AG04449 (cell line): ENCODE data around the gene KIF1B.
A peak's percentile ranks its signal among the peaks of the same experiment; 100 is the strongest.
"Not testable (repeated sequence)": the region's sequence is repeated elsewhere in the genome, so short reads cannot be mapped to it uniquely, and the experiment has no call there.

ENCODE experiments used
- CTCF ChIA-PET: fragments of 350-600 bp; formaldehyde crosslinking; extraction: SDS; loops from one replicate; lab custom pipeline; 2021; ENCODE audit warnings: antibody characterized with exemption; lab: Yijun Ruan, JAX
- POLR2A ChIA-PET: fragments of 400-600, 350-600 bp; formaldehyde crosslinking; extraction: SDS; loops from one replicate; lab custom pipeline; 2020; ENCODE audit warnings: antibody characterized with exemption, inconsistent platforms; lab: Yijun Ruan, JAX
- DNase-seq: peaks from one replicate; pipeline ENCODE4 v3.0.0-alpha.2; 2010; ENCODE audit warnings: low read depth, low spot score
- H3K4me3 ChIP-seq: 2 replicates; pipeline ENCODE4 v1.5.1; 2011; ENCODE audit warnings: low read depth, mild to moderate bottlenecking, control low read depth, low read length
- TF ChIP-seq, protein P1 (sequence below): IDR thresholded peaks from one replicate; pipeline ENCODE4 v1.5.1; 2011; ENCODE audit warnings: mild to moderate bottlenecking, moderate library complexity, low read length, control low read depth, inconsistent platforms; ENCODE audit not compliant: insufficient read depth; ENCODE audit errors: missing control alignments

KIF1B gene

DNA sequence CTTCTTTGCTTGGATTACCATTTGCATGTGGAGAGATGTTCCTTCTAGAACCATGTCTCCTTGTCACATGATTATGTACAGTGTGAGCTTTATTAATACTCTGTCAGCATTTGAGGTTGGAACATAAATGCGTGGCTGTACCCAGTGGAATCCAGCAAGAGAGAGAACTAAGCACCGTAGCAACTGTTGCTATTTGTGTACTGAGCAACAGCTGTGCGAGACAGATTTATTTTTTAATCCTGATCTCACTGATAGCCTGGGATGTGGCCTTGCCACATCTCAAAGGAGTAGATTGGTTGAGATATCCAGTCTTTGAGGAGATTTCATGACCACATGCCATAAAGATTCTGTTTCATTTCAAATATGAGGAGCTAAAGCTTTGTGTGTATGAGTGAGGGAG lies 43.4 kb downstream of the KIF1B start:
- DNase-seq: peak; percentile 81
- ChIA-PET CTCF (interaction anchor here (0.9 to 4.7 kb wide), 5 partner anchors 9 to 379 kb away, joined by 3 to 25 read pairs (median 3); partner anchors contain the start of gene KIF1B), POLR2A (interaction anchor here (1.1 to 2.0 kb wide), 3 partner anchors 33 to 44 kb away, joined by 3 to 7 read pairs (median 6); partner anchors contain the start of gene KIF1B)
- no peak overlapping the region for H3K4me3 ChIP-seq
- TF ChIP-seq, protein P1, sequence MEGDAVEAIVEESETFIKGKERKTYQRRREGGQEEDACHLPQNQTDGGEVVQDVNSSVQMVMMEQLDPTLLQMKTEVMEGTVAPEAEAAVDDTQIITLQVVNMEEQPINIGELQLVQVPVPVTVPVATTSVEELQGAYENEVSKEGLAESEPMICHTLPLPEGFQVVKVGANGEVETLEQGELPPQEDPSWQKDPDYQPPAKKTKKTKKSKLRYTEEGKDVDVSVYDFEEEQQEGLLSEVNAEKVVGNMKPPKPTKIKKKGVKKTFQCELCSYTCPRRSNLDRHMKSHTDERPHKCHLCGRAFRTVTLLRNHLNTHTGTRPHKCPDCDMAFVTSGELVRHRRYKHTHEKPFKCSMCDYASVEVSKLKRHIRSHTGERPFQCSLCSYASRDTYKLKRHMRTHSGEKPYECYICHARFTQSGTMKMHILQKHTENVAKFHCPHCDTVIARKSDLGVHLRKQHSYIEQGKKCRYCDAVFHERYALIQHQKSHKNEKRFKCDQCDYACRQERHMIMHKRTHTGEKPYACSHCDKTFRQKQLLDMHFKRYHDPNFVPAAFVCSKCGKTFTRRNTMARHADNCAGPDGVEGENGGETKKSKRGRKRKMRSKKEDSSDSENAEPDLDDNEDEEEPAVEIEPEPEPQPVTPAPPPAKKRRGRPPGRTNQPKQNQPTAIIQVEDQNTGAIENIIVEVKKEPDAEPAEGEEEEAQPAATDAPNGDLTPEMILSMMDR: no peak

DNA sequence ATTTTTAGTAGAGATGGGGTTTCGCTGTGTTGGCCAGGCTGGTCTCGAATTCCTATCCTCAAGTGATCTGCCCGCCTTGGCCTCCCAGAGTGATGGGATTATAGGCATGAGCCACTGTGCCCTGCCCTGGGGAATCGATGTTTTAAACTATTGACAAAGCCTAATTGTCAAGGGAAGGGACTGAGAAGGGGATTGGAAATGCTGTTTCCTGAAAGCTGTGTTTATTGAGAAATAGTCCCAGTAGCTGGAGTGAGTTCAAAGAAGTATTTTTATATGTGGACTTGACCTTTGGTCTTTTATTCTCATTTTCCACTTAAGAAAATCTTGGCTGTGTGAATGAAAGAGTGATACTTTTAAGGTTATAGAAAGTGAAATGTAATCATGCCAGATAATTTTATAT lies 47.5 kb downstream of the KIF1B start:
- no peak overlapping the region for H3K4me3 ChIP-seq
- DNase-seq: no peak
- TF ChIP-seq, protein P1: no peak
- POLR2A ChIA-PET: no interaction called here
- CTCF ChIA-PET: no interaction called here

DNA sequence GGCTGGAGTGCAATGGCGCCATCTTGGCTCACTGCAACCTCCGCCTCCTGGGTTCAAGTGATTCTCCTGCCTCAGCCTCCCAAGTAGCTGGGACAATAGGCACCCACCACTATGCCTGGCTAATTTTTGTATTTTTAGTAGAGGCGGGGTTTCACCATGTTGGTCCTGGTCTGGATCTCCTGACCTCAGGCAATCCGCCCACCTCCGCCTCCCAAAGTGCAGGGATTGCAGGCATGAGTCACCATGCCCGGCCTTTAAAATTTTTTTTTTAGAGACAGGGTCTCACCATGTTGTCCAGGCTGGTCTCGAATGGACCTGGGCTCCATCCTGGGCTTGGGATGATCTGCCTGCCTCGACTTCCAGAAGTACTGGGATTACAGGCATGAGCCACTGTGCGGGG lies 49.2 kb downstream of the KIF1B start:
- CTCF ChIA-PET: not testable (repeated sequence)

DNA sequence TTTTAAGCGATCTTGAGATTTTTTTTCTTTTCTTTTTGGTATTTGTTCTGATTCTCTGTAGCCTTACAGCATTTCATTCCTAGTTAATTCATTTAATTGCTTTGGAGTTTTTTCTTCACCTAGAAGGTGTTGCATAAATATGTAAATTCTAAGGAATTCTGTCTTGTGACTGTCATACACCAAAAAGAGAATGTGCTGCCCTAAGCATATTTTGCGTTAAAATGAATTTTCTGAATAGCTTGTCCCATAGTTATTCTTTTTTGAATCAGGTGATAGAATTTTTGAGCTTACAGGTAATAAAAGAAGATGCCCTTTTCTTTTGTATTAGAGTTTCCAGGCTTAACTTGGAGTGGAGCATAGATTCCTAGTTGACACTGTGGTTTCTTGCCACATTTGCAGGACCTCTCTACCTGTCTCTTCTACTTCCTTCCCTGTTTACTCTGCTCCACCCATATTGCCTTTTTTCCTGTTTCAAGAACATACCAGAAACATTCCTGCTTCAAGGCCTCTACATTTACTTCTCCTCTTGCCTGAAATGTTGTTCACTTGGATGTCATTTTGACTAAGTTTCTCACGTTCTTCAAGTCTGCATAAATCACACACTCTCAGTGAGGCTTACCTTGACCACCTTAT lies 53.2 kb downstream of the KIF1B start:
- TF ChIP-seq, protein P1: no peak
- no peak overlapping the region for H3K4me3 ChIP-seq
- DNase-seq: no peak
- ChIA-PET CTCF (interaction anchor here (0.9 to 1.6 kb wide), 3 partner anchors 10 to 53 kb away, joined by 3 to 8 read pairs (median 4); partner anchors contain the start of gene KIF1B), POLR2A (no interaction called here)

More for the DNA sequence above, 49.2 kb downstream of the KIF1B start:
- H3K4me3 ChIP-seq, DNase-seq, POLR2A ChIA-PET: not testable (repeated sequence)

DNA sequence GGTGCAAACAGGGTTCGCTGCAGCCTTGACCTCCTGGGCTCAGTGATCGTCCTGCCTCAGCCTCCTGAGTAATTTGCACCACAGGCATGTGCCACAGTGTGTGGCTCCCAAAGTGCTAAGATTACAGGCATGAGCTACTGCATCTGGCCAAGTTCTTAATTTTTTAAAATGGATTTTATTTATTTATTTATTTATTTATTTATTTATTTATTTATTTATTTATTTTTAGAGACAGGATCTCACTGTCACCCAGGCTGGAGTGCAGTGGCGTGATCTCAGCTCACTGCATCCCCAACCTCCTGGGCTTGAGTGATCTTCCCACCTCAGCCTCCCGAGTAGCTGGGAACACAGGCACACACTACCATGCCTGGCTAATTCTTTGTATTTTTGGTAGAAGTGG lies 54.7 kb downstream of the KIF1B start:
- TF ChIP-seq, protein P1: no peak
- no peak overlapping the region for H3K4me3 ChIP-seq
- CTCF ChIA-PET: interaction anchor here (0.9 kb wide), 1 partner anchor 55 kb away, joined by 3 read pairs; the partner anchor contains the start of gene KIF1B
- no peak for DNase-seq
- POLR2A ChIA-PET: no interaction called here

DNA sequence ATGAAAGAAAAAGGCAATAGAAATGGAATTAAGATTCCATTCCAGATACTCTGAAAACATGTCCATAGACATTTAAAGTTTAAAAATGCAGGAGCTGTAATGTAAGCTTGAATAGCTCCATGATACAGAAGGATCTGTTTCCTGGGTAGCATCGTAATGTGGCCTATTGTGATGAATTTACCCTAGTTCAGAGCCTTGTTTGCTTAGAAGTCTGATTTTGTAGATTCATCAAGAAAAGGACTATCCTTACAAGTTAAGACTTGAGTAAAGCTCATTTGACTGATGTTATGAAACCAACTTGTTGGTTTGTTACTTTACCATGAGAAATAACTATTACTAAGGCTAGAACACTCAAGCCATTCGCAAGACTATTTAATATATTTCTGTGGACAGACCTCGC lies 55.5 kb downstream of the KIF1B start:
- ChIA-PET POLR2A (no interaction called here), CTCF (interaction anchor here (0.9 to 4.2 kb wide), 5 partner anchors 9 to 57 kb away, joined by 3 to 19 read pairs (median 3); partner anchors contain the start of gene KIF1B)
- TF ChIP-seq, protein P1: no peak
- no peak for DNase-seq
- no peak overlapping the region for H3K4me3 ChIP-seq
